GM12878 (cell line): ENCODE results near the gene C12orf56.
"Not testable (repeated sequence)": the region's sequence is repeated elsewhere in the genome, so short reads cannot be mapped to it uniquely, and the experiment has no call there.

ENCODE experiments used
- MTA3 ChIP-seq: IDR thresholded peaks from 2 replicates; pipeline ENCODE4 v1.6.1; 2012; ENCODE audit warnings: low read length, inconsistent platforms, borderline replicate concordance
- NFYB ChIP-seq: IDR thresholded peaks from 2 replicates; pipeline ENCODE4 v1.6.1; 2011; ENCODE audit warnings: low read depth, mild to moderate bottlenecking, low read length, improper control_type of control experiment, moderate library complexity; ENCODE audit not compliant: insufficient read depth
- TF ChIP-seq, protein P1 (sequence below): IDR thresholded peaks from 2 replicates; pipeline ENCODE4 v1.6.1; 2011; ENCODE audit warnings: low read depth, low read length, improper control_type of control experiment, borderline replicate concordance

DNA sequence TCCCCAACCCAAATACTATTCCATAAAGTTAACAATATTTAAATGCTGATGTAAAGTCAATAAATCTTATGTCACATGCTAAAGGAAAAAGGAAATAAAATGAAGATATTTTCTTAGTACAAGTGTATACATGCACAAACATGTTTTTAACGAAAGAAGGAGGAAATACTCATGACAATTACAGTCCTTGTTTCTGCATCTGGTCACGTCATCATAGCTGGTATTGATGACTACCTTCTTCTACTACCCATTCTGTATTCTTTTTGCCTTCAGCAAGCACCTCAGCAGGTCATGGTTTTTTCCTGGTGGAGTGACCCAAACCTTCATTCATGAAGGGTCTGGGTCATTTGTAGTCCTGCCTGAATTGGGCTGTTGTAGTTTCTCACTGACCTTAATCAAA, 50.0 kb downstream of the C12orf56 start:
- TF ChIP-seq, protein P1, sequence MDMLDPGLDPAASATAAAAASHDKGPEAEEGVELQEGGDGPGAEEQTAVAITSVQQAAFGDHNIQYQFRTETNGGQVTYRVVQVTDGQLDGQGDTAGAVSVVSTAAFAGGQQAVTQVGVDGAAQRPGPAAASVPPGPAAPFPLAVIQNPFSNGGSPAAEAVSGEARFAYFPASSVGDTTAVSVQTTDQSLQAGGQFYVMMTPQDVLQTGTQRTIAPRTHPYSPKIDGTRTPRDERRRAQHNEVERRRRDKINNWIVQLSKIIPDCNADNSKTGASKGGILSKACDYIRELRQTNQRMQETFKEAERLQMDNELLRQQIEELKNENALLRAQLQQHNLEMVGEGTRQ, result not testable (repeated sequence)
- TF ChIP-seq MTA3, NFYB: not testable (repeated sequence)
